Stimulated activated CD8-positive, alpha-beta memory T cell treated with anti-CD3 and anti-CD28 coated beads, Interleukin-7, amount 100 ng/mL, for 48 hours (primary cell): Measurements from ENCODE around the gene LRRC75A.
"Not testable (repeated sequence)": the region's sequence is repeated elsewhere in the genome, so short reads cannot be mapped to it uniquely, and the experiment has no call there.

Experiments used
- DNase-seq, 2 donors: peaks; one replicate each; pipeline ENCODE4 v3.0.0-alpha.2; 2020; ENCODE audit warnings: low read depth in 1 of 2; ENCODE audit errors: extremely low read depth in 1 of 2

The LRRC75A gene

DNA sequence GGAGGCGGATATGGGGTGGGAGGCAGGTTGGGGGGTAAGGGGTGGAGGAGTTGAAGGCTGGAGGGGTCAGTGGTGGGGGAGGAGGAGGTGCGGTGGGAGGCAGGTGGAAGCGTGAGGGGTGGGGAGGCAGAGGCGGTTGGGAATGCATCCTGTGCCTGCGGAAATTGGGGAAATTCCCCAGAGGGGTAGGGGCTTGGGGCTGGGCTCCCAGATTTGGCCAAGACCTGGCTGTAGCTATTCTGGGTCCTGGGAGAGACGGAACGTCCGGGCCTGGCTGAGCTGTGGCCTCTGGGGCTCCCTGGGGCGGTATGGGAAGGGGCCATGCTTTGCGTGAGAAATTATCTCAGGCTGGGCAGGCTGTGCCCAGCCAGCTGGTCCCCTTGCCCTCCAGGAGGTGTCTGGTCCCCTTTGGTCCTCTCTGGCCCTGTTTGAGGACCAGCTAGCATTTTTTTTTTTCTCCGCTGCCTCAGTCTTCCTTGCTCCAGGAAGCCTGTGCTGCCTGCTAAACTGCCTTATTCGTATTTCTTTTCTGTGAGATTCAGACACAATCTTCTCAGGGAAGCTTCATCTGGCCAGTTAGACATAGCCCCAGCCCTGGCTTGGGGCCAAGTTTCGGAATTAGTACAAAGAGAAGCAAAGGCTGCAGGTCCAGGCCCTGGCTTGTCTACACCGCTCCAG lies 83.9 kb downstream of the LRRC75A start:
- no peak for DNase-seq

DNA sequence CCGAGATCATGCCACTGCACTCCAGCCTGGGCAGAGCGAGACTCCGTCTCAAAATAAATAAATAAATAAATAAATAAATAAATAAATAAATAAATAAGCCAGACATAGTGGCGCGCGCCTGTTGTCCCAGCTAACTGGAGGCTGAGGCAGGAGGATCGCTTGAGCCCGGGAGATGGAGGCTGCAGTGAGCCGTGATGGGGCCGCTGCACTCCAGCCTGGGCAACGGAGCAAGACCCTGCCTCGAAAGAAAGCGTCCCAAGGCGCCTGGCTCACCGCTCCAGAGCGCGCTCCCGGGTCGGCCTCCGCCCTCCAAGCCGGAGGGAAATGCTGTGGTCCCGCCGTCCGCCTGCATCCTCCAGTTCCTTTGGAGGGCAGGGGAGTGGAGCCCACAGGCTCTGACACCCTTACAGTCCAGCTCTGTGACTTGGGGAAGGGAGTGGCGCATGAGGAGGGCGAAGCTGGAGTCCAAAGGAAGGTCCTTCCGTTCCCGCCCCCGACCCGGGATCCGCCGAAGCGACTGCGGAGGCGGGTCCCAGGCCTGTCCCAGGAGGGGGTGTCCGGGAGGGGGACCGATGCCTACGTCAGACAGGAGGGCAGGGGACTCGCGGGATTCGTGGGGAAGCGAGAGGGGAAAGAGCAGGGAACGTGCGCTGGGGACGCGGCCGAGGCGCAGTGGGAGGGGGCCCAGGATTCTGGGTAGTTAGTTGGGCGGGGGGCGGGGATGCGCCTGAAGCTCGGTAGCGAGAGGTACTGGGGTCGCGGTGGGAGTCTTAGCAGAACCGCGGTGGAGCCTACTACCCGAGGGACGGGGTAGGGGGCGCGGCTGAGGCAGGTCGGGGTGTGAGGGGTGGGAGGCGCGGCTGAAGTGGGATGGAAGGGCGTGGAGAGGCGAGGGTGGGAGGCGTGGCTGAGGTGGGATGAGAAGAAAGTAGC lies 85.0 kb downstream of the LRRC75A start:
- no peak for DNase-seq

DNA sequence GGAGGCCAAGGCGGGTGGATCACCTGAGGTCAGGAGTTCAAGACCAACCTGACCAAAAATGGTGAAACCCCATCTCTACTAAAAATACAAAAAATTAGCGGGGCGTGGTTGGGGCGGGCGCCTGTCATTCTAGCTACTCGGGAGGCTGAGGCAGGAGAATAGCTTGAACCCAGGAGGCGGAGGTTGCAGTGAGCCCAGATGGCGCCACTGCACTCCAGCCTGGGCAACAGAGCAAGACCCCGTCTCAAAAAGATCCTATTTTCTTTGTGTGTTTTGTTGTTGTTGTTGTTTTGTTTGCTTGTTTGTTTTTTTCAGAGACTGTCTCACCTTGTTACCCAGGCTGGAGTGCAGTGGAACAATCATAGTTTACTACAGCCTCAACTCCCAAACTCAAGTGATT lies 88.1 kb downstream of the LRRC75A start:
- not testable (repeated sequence) for DNase-seq

DNA sequence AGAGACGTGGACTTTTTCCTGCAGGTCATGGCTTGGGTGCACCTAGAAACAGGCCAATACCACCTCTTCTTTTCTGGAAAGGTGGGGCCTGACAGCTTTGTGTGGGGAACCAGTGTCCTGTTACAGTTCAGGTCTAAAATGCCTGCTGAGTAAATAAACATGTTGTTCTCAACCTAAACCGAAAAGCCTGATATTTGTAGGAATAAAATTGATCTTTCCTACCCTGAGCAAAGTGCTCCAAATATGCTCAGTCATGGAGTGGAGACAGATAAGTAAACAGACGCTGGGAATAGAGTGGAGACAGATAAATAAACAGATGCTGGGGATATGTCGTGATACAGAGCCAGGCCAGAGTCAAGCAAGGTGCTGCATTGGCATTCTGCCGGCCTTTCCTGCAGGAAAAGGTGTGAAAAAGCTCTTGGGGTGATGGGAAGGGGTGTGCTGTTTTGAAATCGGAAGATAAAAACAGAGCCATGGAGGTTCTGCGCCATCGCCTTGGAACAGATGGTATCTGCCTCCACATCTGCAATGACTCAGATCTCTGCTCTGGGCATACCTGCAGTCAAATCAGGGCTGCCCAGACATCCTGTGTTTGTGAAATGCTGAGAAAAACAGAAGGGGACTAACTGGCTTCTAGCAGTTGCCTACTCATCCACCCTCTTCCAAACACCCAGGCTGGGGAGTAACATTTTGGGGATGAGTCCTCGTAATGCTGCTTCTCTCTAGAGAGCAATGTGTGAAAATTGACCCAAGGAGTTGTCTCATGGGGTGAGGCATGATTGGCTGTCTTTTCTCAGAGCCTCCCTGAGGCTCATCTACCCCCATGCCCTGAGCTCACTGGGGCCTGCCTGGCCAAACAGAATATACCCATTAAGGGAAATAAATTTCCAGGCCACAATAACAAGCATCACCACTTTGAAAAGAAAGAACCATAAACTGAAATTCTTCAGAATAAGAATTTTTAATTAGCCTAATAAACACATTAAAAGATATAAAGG lies 93.4 kb downstream of the LRRC75A start:
- no peak for DNase-seq

DNA sequence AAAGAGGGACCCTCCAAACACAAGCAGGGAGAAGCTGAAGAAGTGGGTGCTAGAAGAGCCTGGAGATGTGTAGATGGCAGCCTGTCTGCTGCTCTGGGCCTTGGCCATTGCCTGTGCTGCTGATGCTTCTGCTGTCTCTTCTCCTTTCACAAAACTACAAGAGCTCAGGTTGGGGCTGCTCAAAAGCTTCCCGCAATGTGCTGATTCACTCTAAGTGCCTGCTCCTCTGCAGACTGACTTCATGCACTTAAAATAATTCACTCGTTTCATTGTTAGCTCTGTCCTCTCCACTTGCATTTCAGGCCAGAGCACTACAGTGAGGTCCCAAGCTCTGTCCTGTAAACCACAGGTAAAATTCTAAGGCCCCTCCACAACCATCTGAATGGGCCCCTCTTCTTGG lies 95.3 kb downstream of the LRRC75A start:
- not testable (repeated sequence) for DNase-seq

DNA sequence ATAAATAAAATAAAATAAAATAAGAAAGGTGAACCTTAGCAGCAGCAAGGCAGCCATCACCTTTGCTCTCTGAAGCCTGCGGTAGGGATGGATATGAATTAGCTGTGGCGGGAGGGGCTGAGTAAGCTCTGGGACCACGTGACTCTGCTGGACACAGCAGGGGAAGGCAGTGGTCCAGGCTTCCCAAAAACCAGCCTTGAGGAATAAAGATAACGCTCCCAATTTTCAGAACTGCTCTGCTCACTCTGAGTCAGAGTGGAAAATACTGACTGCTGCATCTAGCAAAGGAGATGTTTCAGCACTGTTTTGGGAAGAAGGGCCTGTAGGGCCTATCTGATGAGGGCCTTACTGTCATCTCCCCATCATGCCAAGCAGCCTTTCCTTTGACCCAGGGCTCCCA lies 96.1 kb downstream of the LRRC75A start:
- not testable (repeated sequence) for DNase-seq

DNA sequence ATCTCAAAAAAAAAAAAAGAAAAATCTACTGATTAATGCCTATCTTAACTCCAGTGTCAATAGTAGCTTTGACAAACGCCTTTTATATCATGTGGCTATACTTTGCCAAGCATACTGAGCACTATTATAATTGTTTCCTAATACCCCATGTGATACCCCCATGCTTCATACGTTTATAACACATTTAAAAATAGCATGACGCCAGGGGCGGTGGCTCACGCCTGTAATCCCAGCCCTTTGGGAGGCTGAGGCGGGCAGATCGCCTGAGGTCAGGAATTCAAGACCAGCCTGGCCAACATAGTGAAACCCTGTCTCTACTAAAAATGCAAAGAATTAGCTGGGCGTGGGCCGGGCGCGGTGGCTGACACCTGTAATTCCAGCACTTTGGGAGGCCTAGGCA lies 99.5 kb downstream of the LRRC75A start:
- DNase-seq, result not testable (repeated sequence)
